Breast epithelium (tissue), 3 donors: ENCODE measurements around the gene RNPS1.

Experiments
- CTCF ChIP-seq, 3 donors: fragments of 450-650 bp; IDR thresholded peaks; one replicate each; pipeline ENCODE4 v1.5.1; 2016 to 2017; ENCODE audit warnings: antibody characterized with exemption in 3 of 3, mild to moderate bottlenecking in 3 of 3, moderate library complexity in 3 of 3
- POLR2AphosphoS5 ChIP-seq, 3 donors: sonication (generic); formaldehyde crosslinking; IDR thresholded peaks; one replicate each; pipeline ENCODE4 v1.6.1; 2017; ENCODE audit warnings: antibody characterized with exemption in 3 of 3

DNA sequence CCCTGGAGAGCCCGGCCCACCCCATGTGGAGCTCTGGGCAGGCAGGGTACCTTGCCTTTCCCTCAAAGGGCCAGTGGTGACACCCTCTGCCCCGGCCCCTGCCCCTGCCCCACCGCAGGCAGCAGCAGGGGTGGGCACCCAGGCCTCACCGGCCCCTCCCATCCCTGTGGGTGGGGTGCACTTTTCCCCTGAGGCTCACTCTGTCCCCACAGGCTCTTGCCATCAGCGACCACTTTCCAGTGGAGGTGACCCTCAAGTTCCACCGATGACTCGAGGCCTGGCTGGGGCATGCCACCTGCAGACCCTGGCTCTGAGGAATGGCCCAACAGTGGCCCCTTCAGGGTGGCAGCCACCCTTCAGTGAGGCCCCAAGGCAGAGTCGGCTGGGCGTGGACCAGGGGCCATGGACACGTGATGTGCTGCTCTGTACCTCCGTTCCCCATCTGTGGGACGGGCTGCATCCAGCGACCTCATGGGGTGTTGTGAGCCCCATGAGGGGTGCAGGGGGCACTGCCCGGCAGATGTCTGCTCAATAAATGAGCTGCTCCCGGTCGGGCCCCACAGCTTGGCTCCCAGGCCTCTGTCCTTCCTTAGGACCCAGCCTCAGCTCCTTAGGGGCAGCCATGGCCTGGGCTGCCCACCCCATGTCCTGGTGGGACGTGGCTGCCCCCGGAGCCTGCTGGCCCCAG lies 29.6 kb downstream of the RNPS1 start:
- no peak for TF ChIP-seq POLR2AphosphoS5 (IDR thresholded peaks at IDR 0.05)
- no peak for TF ChIP-seq CTCF (IDR thresholded peaks at IDR 0.05)
